GM12872 (cell line): ENCODE measurements around the gene CACNA1C.
A peak's percentile ranks its signal among the peaks of the same experiment; 100 is the strongest.

ENCODE experiments used
- CTCF ChIP-seq: IDR thresholded peaks from 3 replicates; pipeline ENCODE4 v1.5.1; 2011; ENCODE audit warnings: low read depth, mild to moderate bottlenecking, low read length, moderate library complexity; ENCODE audit not compliant: insufficient read depth

CACNA1C gene

GRCh38 chr12:2583091-2583497, 530.3 kb downstream of the CACNA1C start:
- TF ChIP-seq CTCF = peak; percentile 70

- TF ChIP-seq CTCF = no peak
Observed at GRCh38 chr12:2583642-2584401, 531.0 kb downstream of the CACNA1C start.

GRCh38 chr12:2586156-2587038, 533.6 kb downstream of the CACNA1C start:
- no peak for TF ChIP-seq CTCF

- no peak for TF ChIP-seq CTCF
Observed at GRCh38 chr12:2588345-2588744, 535.6 kb downstream of the CACNA1C start.

- TF ChIP-seq CTCF = no peak
Observed at GRCh38 chr12:2589381-2589780, 536.6 kb downstream of the CACNA1C start.

- TF ChIP-seq CTCF = no peak
Observed at GRCh38 chr12:2593045-2593444, 540.3 kb downstream of the CACNA1C start.

GRCh38 chr12:2596441-2596840, 543.7 kb downstream of the CACNA1C start:
- no peak for TF ChIP-seq CTCF
